GM19035 (cell line): ENCODE measurements around the gene SHLD1.

ENCODE experiments used
- ATAC-seq: cut with Tn5 transposase; IDR thresholded peaks from one replicate; pipeline ENCODE4 v1.9.1; 2021; ENCODE audit not compliant: unreplicated experiment

SHLD1 gene

DNA sequence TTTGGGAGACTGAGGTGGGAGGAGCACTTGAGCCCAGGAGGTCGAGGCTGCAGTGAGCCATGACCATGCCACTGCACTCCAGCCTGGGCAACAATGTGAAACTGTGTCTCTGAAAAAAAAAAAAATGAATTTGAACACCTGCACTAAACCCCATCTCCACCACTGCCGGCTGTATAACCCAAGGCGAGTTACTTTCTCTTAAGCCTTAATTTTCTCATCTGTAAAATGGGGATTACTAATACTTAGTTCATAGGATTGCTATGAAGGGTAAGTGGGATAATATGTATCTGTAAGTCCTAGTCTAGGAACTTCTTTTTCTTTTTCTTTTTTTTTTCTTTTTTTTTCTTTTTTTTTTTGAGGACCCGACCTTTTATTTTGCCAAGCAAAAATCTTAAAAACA, 61.5 kb downstream of the SHLD1 start:
- ATAC-seq = no peak

DNA sequence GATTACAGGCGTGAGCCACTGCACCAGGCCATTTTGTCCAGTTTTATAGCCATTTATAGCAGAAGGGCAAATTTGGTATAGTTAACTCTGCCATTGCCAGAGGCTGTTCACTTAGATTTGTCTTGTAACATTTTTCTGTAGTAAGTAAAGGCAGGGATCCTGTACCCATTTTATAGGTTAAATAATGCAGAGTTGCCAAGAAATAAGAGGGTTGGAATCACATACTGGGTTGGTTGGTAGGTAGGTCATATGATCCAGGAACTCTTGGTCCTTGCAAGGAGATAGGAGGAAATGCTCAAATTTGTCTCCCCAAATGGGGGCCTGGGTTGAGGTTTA, 68.1 kb downstream of the SHLD1 start:
- no peak for ATAC-seq

DNA sequence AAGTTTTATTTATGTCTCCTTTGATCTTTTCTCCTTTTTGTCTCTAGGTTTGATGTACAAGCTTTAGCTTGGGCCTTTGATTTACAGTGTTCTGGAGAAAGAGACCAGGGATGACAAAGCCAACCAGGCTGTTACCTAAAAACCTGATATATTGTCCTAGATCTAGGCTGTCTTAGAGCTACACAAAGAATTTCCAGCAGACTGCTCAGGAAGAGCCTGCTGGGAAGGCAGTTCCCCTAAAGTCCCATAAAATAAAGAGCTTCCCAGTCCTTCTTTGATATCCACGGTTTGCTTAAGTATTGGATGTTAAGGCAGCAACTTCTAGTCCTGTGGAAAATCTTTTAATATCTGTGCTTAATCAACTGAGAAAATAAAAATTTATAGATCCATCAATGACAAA, 70.5 kb downstream of the SHLD1 start:
- no peak for ATAC-seq

DNA sequence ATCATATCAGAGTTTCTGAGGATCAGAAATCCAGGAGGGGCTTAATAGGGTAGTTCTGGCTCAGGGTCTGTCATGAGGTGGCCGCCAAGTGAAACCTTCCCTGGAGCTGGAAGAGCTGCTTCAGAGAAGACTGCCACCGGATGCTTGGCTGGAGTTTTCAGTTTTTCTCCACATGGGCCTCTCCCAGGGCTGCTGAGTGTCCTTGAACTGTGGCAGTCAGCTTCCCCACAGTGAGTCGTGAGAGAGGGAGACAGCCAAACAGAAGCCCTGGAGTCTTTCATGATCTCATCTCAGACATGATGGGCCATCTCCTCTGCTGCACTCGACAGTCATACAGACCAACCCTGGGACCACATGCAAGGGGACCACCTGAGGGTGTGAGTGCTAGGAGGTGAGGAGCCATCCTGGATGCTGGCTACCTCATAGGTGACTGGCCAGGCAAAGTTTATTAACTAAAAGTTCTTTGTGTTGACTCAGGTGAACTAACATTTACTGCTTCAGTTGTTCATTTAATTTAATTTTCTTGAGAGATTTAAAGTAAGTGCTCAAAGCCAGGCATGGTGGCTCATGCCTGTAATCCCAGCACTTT, 71.5 kb downstream of the SHLD1 start:
- no peak for ATAC-seq

DNA sequence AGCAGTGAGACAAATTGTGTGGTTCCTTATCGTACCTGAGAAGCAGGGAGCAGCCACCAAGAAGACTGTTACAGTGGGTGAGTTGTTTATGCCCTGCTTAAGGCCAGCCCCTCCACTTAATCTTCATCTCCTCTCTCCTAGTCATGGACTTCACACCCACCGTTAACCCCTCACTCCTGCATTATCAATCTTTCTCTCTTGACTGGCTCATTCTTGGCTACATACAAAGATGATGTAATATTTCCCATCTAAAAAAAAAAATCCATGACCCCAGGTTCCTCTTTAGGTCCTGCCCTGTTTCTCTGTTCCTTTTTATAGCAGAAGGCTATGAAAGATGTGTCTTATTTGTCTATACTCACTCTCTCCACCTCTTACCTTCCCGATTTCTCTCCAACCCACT, 72.4 kb downstream of the SHLD1 start:
- no peak for ATAC-seq

DNA sequence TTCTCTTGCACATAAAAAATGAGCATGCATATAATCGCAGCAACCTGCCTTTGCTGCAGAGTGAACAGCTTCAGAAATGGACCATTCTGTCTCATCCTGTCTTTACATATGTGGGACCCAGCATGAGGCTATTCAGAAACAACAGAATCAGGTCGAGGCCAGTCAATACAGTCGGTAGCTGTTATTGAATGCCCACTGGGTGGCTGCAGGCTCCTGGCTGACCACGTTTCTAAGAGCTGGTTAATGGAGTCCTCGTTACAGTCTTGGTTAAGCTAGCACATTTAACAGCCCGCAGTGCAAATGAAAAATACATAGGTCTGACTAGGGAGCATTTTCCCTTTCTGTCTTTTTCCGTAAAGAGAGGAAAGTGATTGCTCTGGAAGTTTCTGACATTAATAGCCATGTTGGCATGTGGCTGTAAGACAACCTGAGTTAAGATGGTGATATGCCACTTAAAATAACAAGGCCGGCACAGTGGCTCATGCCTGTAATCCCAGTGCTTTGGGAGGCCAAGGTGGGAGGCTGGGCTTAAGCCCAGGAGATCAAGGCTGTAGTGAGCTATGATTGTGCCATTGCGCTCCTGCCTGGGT, 75.0 kb downstream of the SHLD1 start:
- no peak for ATAC-seq

DNA sequence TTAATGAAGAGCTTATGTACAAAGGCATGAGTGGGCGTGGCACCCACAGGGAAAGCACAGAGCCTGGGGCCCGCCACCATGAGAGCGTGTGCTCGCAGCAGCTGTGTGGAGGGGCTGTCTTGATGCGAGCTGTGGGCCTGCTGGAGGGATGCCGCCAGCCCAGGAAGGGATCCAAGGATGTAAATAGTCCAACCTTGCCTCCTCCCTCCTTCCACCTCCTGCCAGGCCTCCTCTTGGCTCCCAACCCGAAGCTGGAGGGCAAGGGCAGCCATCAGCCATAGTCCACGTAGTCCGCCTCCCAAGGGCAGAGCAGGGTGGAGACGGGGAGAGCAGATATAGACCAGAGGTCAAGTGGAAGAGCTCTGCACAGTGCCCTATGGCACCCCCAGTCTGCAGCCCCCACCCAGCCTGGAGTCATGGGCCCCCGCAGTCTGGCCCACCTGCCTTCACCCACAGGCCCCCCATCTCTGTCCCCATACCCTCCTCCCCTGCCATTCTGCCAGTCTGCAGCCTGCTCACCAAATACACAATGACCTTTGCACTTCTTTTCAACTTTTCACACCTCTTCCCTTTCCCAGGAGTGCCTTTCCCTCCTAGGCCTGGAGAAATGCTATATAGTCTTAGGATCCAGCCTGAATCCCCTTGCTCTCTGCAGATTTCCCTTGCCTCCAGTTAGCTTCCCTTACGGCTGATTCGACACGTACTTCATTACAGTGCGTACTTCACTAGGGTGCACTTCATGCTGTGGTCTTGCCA, 77.1 kb downstream of the SHLD1 start:
- no peak for ATAC-seq

DNA sequence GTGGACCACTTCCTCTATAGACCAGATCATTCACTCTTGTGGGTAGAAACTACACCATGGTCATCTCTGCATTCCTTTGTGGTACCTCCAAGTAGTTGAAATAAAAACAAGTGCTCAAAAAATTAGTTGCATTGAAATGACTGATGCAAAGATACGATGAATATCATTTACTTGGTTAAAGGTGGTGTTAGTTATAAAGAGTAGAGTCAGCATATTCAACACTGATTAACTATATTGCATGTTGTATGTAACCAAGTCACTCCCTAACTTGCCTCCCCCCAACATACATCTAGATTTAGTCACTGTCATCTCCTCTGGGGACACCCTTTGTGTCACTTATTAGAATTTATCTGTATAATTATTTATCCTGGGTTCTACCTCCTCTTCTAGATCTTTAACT, 77.7 kb downstream of the SHLD1 start:
- ATAC-seq = no peak

DNA sequence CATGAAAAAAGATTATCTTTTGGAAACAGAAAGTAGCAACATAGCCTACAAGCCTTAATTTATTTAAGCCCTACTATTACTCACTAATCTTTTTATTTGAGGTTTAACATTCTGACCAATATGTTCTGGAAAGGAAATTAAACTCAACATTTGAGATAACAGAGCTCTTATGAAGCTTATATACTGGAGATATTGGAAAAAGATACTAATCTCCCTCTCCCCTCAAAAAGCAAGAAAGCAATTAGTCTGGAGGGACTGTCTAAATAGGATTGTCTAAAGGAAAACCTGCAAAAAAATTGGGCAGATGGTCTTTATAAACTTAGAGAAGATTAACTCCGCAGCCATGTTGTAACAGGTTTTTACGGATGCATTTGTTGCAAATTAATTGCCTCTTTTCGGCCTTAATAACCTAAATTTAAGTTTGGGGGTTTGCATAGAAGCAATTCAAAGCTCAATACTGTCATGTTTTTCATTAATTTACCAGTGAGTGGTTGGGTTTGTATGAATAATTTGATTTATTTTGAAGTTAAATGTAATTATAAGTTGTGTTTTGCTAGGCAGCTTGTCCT, 79.1 kb downstream of the SHLD1 start:
- no peak for ATAC-seq

DNA sequence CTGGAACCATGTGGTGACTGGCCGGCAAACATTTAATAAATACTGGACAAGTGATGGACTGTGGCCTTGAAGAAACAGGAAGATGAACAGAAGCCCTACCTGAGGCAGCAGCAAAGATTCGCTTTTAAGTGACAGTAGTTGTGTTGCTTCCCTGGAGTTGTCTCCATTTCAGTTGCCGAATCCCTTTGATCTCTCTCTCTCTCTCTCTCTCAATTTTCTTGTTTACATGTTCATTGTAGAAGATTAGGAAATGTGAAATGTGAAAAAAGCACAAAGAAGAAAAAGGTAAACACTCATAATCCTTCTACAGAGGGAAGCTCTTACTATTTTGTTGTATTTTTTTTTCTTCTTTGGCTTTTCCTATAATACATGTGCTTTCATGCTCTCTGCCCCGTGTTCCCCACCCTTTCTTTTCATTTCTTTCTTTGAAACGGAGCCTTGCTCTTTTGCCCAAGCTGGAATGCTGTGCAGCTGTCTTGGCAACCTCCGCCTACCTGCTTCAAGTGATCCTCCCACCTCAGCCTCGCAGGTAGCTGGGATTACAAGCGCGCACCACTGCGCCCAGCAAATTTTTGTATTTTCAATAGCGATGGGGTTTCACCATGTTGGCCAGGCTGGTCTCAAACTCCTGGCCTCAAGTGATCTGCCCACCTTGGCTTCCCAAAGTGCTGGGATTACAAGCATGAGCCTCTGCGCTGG, 81.5 kb downstream of the SHLD1 start:
- ATAC-seq = no peak

DNA sequence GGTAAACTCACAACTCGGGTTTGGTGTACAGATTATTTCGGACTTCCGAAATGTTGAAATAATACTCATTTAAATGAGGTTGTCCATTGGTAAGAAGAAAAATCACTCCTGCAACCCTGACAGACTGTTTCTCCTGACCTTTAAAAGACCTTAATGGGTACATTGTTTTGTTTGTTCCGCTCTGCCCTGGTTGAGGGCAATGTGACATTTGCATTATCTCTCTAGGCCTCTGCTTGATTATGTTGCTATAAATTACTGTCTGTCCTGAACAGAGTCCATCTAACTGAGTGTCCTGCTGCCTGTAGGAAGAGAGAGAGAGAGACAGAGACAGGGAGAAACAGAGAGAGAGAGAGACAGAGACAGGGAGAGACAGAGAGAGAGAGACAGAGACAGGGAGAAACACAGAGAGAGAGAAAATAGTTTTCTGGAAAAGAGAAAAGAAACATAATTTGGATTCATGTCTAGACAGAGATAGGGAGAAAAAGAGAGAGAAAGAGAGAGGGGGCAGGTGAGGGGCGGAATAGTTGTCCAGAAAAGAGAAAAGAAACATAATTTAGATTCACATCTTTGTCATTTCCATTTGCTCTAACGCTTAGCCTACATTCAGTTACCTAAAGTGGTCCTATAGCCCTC, 83.2 kb downstream of the SHLD1 start:
- no peak for ATAC-seq

DNA sequence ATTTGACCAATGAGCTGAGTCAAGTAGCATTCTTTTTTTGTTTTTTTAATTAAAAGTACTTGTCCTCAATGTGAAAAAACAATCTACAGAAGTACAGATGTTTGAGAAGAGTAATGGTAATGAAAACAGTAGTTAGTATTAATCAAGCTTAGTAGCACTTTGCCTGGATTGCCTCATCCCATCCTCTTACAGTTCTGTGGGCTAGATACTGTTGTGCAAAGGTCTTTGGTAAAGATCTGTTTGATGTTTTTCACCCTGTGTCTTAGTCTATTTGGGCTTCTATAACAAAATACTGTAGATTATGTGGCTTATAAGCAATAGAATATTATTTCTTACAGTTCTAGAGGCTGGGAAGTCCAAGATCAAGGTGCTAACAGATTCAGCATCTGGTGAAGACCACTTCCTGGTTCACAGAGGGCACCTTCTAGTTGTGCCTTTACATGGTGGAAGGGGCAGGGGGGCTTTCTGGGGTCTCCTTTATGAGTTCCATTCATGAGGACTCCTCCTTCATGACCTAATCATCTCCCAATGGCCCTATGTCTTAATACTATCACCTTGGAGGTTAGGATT, 84.3 kb downstream of the SHLD1 start:
- ATAC-seq = no peak

DNA sequence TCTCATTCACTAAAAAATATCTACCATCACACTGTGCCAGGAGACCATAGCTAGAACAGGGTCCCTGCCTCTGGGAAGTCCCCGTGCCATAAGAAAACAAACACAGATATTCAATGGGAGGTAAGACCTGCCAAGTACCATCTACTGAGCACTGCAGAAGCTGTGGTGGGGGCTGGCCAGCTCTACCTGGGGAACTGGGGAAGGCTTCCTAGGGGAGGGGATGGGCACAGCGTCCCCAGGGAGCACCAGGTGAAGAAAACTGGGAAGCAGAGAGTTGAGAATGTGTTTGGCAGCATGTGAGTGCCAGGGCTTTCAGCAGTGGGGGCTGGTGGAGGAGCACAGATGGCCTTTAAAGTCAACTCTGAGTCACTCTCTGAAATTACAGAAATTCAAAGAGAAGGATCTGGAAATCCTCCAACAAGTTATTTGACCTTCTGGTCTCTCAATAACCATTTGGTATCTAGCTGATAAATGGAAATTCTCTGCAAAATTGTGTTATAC, 85.2 kb downstream of the SHLD1 start:
- no peak for ATAC-seq

DNA sequence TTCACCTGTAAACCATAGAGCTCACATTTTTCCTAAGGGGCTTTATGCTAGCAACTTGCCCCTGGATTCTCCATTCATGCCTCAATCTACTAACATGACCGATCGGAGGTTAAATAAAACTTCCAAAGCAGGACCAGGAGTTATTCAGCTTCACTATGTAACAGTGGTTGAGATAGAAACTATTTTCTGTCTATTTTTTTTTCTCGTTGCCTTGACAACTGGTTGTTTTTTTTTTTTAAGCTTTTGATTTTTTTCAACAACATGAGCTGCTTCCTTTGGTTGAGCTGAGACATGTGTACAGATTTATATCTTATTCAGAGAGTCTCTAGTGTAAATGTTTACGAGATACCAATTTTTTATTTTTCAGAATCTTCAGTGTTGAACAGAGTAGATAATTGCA, 85.7 kb downstream of the SHLD1 start:
- ATAC-seq = no peak

DNA sequence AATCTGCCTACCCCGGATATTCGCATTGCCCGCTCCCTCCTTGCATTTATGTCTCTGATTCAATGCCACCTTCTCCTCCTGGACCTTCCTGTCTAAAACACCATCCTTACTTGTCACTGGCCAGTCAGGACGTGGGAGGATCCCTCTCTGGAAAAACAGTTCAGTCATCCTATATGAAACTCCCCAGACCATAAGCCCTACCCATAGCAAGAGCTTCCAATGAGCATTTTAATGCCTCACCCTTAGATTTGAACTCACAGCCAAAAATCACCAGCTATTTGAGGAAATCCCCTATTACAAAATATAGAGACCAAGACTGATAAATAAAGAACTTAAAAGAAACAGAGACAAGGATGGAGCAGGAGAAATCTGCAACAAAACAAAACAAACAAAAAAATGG, 86.4 kb downstream of the SHLD1 start:
- no peak for ATAC-seq

DNA sequence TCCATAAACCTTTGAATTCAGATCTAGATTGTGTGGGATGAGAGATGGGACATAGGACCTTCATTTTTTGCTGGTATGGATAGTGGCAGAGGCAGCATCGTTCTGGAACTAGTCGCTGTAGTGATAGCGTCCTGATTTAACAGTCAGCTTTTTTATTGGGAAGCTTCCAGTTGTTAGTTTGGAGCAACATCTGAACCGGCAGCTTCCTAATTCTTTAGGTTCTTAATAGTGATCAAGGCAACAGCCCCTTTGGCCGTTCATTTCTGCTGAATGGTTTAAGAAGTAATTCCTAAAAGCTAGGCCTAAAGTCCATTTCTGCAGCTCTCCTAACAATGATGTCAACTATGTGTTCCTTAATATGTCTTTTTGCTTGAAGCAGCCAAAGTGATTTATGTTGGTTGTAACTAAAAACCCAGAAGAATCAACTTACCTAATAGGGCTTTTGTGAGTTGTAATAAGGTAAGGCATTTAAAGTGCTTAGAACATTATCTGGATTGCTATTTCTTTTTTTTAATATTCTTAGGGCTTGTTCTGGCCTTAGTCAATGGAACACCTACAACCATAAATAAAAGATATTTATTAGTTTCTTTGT, 90.3 kb downstream of the SHLD1 start:
- ATAC-seq = no peak

DNA sequence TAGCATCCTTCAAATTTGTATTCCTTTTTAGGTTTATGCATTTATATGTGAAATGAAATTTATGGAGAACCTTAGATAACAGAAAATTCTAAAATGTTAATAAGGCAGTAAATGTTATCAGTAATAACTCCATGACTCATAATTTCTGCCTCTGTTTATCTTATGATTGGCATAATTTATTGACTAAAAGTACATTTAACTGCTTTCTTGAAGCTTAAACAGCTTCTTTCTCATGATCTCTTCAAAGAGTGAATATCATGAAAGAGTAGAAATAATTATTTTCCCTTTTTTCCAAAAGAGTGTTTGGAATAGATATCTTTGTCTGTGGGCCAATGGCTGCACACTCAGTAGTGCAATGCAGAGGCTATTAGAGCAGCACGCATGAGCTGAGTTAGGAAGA, 91.3 kb downstream of the SHLD1 start:
- no peak for ATAC-seq

DNA sequence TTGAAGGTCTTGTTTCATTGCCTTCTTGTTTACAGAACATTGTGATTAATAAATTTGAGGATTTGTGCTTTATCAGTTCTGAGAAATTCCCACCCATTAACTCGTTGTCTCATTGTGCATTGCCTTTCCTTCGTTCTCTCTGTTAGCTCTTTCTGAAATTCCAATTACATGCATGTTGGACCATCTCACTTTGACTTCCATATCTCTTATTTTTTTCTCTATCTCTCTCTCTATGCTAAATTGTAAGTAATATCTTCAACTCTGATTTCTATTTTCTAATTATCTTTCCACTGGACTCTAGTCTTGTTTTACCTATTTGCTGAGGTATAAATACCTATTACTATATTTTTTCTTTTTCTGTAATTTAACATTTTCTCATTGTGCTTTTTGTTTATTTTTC, 92.3 kb downstream of the SHLD1 start:
- ATAC-seq = no peak

DNA sequence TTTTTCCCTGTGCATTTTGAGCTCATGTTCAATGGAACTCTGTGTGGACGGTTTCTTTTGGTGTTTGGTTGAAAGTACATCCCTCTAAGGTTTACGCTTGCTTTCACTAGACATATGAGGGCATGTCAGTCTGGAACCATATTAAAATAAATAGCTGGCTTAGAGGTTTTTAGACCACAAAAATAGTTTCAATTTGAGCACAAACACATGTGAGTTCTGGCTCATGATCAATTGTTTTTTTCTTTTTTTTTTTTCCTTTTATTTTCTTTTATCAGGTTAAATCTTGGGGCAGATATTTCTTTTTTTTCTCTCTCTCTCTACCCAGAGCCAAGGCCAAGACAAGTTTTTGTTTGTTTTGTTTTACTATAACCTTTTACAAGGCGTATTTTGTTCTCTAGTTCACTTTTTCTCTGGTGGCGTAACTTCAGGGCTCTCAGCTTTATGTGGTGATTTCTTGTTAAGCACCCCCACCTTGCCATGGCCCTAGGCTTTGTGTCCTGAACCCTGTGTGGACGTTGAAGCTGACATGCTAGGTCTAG, 92.9 kb downstream of the SHLD1 start:
- ATAC-seq = peak; percentile 79

DNA sequence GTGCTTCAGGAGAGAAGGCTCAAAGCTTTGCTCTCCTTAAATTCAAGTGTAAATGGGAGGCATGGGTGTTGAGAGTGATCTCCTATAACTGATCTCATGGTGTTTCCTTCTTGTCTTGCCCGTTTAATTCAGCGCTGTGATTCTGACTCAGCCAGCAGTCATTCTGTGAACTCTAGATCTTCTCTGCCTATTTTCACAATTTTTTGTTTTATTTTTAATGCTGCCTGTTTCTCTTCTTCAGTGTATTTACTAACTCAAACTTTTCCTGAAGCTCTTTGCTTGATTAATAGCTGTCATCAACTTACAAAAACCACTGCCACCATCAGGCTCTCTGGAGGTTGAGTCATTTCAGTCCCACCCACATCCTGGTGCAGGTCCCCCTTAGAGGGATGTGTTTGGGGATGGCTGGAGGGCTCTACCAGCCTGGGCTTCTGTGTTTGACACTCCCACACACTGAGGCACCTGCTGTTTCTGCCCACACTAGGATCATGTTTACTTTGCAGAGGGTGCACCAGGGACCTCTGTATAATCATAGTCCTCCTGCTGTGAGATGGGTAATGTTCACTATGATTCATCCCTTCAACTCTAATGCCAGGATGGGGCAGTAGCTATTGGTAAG, 94.0 kb downstream of the SHLD1 start:
- ATAC-seq = peak; percentile 66
